GM12874 (cell line): Measurements from ENCODE around the gene HES2.

Experiments used
- TF ChIP-seq, protein P1 (sequence below): IDR thresholded peaks from 2 replicates; pipeline ENCODE4 v1.5.1; 2011; ENCODE audit warnings: low read depth, mild to moderate bottlenecking, control low read depth, low read length, moderate library complexity; ENCODE audit not compliant: insufficient read depth

The HES2 gene, protein sequence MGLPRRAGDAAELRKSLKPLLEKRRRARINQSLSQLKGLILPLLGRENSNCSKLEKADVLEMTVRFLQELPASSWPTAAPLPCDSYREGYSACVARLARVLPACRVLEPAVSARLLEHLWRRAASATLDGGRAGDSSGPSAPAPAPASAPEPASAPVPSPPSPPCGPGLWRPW

DNA sequence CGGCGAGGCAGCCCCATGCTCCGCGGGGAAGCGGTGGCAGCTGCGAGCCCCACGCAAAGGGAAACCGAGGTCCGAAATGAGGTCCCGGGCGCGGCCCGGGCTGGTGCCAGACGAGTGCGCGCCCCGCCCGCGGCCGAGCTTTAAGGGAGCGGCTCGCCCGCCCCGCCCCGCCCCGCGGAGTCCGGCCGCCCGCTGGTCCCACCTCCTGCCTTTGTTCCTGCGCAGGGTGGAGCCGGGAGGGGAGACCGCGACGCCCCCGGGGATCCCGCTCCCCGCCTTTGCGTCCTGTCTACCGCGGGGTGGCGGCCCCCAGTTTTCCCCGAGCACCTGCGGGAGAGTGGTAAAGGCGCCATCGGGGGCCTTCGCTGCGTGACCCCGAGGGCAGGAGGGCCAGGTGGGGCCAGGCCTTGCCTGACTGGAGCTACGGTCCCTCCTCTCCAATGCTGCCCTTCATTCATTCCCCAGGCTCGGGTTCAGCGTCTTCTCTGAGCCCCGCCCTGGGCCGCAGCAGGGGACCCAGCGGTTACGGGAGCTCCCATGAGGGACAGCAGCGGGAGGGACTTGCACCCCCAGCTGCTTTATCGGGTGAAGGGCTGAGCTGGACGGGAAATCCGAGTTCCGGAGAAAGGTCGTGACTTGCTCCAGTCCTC, at the start of gene HES2:
HES2 (minus strand) TSS at position 116 of the 650 bp plus-strand sequence; CDS start at position 17, 99 bp downstream.
- TF ChIP-seq, protein P1, sequence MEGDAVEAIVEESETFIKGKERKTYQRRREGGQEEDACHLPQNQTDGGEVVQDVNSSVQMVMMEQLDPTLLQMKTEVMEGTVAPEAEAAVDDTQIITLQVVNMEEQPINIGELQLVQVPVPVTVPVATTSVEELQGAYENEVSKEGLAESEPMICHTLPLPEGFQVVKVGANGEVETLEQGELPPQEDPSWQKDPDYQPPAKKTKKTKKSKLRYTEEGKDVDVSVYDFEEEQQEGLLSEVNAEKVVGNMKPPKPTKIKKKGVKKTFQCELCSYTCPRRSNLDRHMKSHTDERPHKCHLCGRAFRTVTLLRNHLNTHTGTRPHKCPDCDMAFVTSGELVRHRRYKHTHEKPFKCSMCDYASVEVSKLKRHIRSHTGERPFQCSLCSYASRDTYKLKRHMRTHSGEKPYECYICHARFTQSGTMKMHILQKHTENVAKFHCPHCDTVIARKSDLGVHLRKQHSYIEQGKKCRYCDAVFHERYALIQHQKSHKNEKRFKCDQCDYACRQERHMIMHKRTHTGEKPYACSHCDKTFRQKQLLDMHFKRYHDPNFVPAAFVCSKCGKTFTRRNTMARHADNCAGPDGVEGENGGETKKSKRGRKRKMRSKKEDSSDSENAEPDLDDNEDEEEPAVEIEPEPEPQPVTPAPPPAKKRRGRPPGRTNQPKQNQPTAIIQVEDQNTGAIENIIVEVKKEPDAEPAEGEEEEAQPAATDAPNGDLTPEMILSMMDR, result no peak

GRCh38 chr1:6468729-6469461, 49.2 kb upstream of the HES2 start:
- TF ChIP-seq, protein P1, result no peak

DNA sequence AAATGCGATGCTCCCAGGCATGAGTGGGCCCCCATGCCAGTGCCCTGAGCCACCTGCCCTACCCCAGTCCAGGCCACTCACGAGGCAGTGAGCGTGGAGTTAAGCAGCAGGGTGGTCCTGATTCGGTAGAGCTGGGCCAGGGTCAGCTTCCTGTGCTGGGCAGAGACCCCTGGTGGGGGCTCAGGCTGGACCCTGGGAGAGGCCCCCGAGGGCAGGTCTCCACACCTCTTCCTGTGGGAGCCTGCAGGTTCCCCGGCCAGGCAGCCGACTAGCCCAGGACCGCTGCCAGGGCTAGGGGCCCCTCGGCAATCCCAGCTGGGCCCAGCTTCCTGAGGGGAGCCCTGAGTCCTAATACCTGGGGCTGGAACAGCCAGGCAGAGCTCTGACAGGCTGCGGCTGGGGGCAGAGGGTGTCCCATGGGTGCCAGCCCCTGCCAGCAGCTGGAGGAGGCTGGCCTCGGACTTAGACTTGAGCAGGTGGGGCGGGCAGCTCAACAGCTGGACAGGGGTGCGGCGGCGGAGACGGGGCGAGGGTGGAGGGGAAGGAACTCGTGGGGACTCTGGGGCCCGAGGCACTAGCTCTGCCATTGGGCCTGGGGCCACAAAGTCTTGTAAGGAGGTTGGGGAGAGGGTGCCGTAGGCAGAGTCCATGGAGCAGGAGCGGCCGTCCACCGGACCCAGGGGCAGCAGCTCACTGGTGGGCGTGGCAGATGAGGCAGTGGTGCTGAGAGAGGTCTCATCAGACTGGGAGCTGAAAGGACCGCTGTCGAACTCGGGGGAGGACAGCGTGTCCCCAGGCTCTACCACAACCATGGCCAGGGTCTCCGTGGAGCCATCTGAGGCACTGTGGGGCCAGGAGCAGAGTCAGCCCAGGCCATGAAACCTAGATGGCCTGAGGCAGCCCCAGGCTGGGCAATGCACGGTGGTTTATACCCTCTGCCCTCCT, 48.3 kb upstream of the HES2 start:
- TF ChIP-seq, protein P1, result no peak

- TF ChIP-seq, protein P1, result no peak
Measured at GRCh38 chr1:6467224-6467623, 47.5 kb upstream of the HES2 start.

- TF ChIP-seq, protein P1, result no peak
Measured at GRCh38 chr1:6466751-6467150, 47.0 kb upstream of the HES2 start.

DNA sequence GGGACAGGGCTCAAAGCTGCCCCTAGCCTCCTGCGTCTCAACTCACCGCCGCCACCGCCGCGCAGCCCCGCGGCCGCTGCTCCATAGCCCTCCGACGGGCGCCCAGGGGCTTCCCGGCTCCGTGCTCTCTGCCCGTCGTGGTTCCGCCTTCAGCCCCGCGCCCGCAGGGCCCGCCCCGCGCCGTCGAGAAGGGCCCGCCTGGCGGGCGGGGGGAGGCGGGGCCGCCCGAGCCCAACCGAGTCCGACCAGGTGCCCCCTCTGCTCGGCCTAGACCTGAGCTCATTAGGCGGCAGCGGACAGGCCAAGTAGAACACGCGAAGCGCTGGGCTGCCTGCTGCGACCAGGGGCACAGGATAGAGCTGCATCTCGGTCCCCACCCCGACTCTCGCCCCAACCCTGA, 46.3 kb upstream of the HES2 start, which contains the start of gene TNFRSF25:
TNFRSF25 (minus strand) TSS at position 151 of the 400 bp plus-strand sequence; CDS start at position 85, 66 bp downstream.
- TF ChIP-seq, protein P1, result no peak
